ENCODE data around the gene ZNF136.

The ZNF136 gene

DNA sequence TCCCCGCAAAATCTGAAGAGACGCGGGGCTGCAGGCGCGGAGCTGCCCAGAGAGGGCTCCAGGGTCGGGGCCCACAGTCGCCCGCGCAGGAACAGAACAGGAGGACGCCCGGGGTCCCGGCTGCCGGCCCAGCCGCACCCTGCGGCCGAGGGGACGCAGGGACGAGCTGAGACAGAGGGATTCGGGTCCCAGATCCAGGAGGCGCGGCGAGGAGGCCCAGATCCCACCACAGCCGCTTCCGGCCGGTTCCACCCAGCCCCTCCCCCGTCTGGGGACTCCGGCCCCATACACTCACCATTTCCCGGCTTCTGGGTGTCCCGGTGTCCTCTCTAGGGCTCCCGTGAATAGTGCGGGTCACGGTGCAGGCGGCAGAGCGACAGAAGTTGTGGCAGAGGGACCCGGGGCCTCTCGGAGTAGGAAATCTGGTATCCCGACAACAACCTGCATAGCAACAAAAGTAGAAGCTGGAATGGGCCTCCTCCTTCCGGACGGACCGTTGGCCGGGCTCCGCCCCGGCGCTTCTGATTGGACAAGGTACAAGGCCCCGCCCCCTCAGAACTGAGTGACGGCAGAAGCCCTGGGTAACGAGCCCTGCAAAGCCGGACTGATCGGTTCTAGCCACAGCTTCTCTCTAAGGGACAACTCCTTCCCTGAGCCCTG is 22.9 kb upstream of the ZNF136 start, which contains the start of gene ZNF20:
Gene ZNF20 (minus strand): TSS at position 466 of the 660 bp plus-strand sequence. CDS start 168 bp downstream, at position 298.
- peaks cover 16% of the 10 kb centered on the region for H3K36me3 ChIP-seq (replicated peaks; ENCODE audit: low read depth, low read length)
- TF ChIP-seq EZH2phosphoT487 (IDR thresholded peaks at IDR 0.05; ENCODE audit: low read depth): no peak
- TF ChIP-seq, protein P1, sequence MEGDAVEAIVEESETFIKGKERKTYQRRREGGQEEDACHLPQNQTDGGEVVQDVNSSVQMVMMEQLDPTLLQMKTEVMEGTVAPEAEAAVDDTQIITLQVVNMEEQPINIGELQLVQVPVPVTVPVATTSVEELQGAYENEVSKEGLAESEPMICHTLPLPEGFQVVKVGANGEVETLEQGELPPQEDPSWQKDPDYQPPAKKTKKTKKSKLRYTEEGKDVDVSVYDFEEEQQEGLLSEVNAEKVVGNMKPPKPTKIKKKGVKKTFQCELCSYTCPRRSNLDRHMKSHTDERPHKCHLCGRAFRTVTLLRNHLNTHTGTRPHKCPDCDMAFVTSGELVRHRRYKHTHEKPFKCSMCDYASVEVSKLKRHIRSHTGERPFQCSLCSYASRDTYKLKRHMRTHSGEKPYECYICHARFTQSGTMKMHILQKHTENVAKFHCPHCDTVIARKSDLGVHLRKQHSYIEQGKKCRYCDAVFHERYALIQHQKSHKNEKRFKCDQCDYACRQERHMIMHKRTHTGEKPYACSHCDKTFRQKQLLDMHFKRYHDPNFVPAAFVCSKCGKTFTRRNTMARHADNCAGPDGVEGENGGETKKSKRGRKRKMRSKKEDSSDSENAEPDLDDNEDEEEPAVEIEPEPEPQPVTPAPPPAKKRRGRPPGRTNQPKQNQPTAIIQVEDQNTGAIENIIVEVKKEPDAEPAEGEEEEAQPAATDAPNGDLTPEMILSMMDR (IDR thresholded peaks at IDR 0.05; ENCODE audit: low read depth, low read length): no peak
- H3K9ac ChIP-seq (ENCODE audit: low read length): peak within 1 kb of the TSS; percentile 65
- H3K4me2 ChIP-seq (ENCODE audit: low read length): peak within 1 kb of the TSS; percentile 93
- H2AFZ ChIP-seq (ENCODE audit: low read depth, low read length): peak within 1 kb of the TSS; percentile 65
- H3K9me3 ChIP-seq (ENCODE audit: insufficient read depth, low read length): no peaks in the 10 kb centered on the region
- H3K79me2 ChIP-seq (ENCODE audit: low read length): no peaks in the 10 kb centered on the region; the same call in 1 of the 2 replicates
- peaks cover 8% of the 10 kb centered on the region for H3K4me1 ChIP-seq (ENCODE audit: low read length)
- no peak within 1 kb of the TSS for H3K27ac ChIP-seq (ENCODE audit: low read length)
- peak within 1 kb of the TSS; percentile 78 for H3K4me3 ChIP-seq (ENCODE audit: low read length)
- H3K27me3 ChIP-seq (ENCODE audit: low read depth, low read length): no peaks in the 10 kb centered on the region
- H4K20me1 ChIP-seq (ENCODE audit: insufficient read depth, low read length): peaks cover 6% of the 10 kb centered on the region; the same call in 1 of the 2 replicates

DNA sequence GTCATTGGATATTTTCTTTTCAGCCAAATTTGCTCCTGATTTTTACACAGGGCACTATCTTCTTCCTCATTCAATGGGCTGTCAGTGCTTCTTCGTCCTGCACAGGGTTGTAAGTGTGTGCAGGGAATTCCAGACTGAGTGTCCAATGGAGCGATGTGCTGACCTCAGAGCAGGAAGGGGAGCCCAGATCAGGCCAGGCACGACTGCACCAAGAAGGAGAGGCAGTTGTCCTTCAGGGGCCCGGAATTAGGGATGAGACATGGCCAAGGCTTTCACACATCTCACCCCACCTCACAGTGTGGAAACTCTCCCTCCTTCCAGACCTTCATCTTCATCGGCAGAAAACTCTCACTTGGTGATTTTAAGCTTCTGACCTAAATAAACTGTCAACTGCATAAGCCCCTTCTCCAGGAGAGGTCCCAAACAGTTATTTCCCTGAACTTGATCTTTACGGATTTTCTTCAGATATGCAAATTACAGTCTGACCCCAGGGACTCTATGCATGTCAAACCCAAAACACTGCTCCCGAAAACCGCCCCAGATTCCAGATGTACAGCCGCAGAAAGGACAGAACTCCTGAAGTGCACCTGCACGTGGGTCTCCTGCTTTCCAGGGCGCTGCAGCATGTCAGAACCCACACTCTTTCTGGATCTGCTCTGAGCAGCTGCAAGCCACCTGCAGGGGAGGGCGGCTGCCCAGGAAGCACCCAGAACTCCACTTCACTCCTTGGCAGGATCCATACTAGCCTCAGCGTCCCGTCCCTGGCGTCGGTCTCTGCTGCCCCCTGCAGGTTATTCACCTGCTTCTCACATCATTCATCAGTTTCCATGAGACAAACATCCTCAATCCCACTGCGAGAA is 22.1 kb upstream of the ZNF136 start:
- H3K27me3 ChIP-seq (ENCODE audit: low read depth, low read length): no peaks in the 10 kb centered on the region
- H3K4me3 ChIP-seq (ENCODE audit: low read length): peak overlapping the region; percentile 78
- peaks cover 8% of the 10 kb centered on the region for H3K4me1 ChIP-seq (ENCODE audit: low read length)
- H4K20me1 ChIP-seq (ENCODE audit: insufficient read depth, low read length): peaks cover 6% of the 10 kb centered on the region; the same call in 1 of the 2 replicates
- H3K9ac ChIP-seq (ENCODE audit: low read length): peak overlapping the region; percentile 3; the same call in 1 of the 2 replicates
- no peaks in the 10 kb centered on the region; the same call in 1 of the 2 replicates for H3K79me2 ChIP-seq (ENCODE audit: low read length)
- no peaks in the 10 kb centered on the region for H3K9me3 ChIP-seq (ENCODE audit: insufficient read depth, low read length)
- no peak overlapping the region for H3K27ac ChIP-seq (ENCODE audit: low read length)
- TF ChIP-seq EZH2phosphoT487 (IDR thresholded peaks at IDR 0.05; ENCODE audit: low read depth): no peak
- TF ChIP-seq, protein P1 (IDR thresholded peaks at IDR 0.05; ENCODE audit: low read depth, low read length): peak; percentile 96
- peaks cover 19% of the 10 kb centered on the region for H3K36me3 ChIP-seq (replicated peaks; ENCODE audit: low read depth, low read length)
- H3K4me2 ChIP-seq (ENCODE audit: low read length): peak overlapping the region; percentile 93
- no peak overlapping the region for H2AFZ ChIP-seq (ENCODE audit: low read depth, low read length)

DNA sequence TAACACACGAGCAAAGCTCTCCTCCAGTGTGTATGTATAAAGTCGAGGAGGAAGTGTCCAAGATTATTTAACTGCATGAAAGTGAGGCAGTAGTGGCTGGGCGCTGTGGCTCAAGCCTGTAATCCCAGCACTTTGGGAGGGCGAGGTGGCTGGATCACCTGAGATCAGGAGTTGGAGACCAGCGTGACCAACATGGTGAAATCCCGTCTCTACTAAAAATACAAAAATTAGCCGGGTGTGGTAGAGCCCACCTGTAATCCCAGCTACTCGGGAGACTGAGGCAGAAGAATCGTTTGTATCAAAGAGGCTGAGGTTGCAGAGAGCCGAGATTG is 21.5 kb upstream of the ZNF136 start:
- peak overlapping the region; percentile 93; the same call in 1 of the 2 replicates for H3K4me2 ChIP-seq (ENCODE audit: low read length)
- H4K20me1 ChIP-seq (ENCODE audit: insufficient read depth, low read length): peaks cover 6% of the 10 kb centered on the region; the same call in 1 of the 2 replicates
- no peak overlapping the region for H3K9ac ChIP-seq (ENCODE audit: low read length)
- peaks cover 8% of the 10 kb centered on the region for H3K4me1 ChIP-seq (ENCODE audit: low read length)
- H3K4me3 ChIP-seq (ENCODE audit: low read length): no peak overlapping the region
- H3K36me3 ChIP-seq (replicated peaks; ENCODE audit: low read depth, low read length): peaks cover 23% of the 10 kb centered on the region
- TF ChIP-seq EZH2phosphoT487 (IDR thresholded peaks at IDR 0.05; ENCODE audit: low read depth): no peak
- no peak overlapping the region for H2AFZ ChIP-seq (ENCODE audit: low read depth, low read length)
- no peak overlapping the region for H3K27ac ChIP-seq (ENCODE audit: low read length)
- H3K9me3 ChIP-seq (ENCODE audit: insufficient read depth, low read length): no peaks in the 10 kb centered on the region
- H3K27me3 ChIP-seq (ENCODE audit: low read depth, low read length): no peaks in the 10 kb centered on the region
- no peaks in the 10 kb centered on the region; the same call in 1 of the 2 replicates for H3K79me2 ChIP-seq (ENCODE audit: low read length)

DNA sequence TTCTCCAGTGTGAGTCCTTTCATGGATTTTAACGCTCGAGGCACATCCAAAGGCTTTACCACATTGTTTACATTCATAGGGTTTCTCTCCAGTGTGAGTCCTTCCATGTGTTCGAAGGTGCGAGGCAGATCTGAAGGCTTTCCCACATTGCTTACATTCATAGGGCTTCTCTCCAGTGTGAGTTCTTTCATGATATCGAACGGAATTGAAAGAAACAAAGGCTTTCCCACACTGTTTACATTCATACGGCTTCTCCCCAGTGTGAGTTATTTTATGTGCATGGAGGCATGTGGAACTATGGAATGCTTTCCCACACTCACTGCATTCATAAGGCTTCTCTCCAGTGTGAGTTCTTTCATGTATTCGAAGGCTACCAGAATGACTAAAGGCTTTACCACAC is 17.5 kb upstream of the ZNF136 start:
- H3K27me3 ChIP-seq (ENCODE audit: low read depth, low read length): no peaks in the 10 kb centered on the region
- peaks cover 39% of the 10 kb centered on the region for H3K36me3 ChIP-seq (replicated peaks; ENCODE audit: low read depth, low read length)
- H3K27ac ChIP-seq (ENCODE audit: low read length): no peak overlapping the region
- no peak overlapping the region for H3K4me3 ChIP-seq (ENCODE audit: low read length)
- H4K20me1 ChIP-seq (ENCODE audit: insufficient read depth, low read length): peaks cover 6% of the 10 kb centered on the region; the same call in 1 of the 2 replicates
- peaks cover 8% of the 10 kb centered on the region for H3K4me1 ChIP-seq (ENCODE audit: low read length)
- no peak overlapping the region for H2AFZ ChIP-seq (ENCODE audit: low read depth, low read length)
- no peak for TF ChIP-seq EZH2phosphoT487 (IDR thresholded peaks at IDR 0.05; ENCODE audit: low read depth)
- TF ChIP-seq, protein P1 (IDR thresholded peaks at IDR 0.05; ENCODE audit: low read depth, low read length): no peak
- no peaks in the 10 kb centered on the region for H3K9me3 ChIP-seq (ENCODE audit: insufficient read depth, low read length)
- H3K9ac ChIP-seq (ENCODE audit: low read length): no peak overlapping the region
- H3K4me2 ChIP-seq (ENCODE audit: low read length): no peak overlapping the region
- no peaks in the 10 kb centered on the region for H3K79me2 ChIP-seq (ENCODE audit: low read length)

Data from OCI-LY3 (cell line).